Activated T-helper 2 cell treated with anti-CD3 and anti-CD28 coated beads, Interferon-gamma antibody, Interleukin-2, Interleukin-4, amounts not matched to agents 10 μg/mL and 5 μg/mL and 100 μg/mL, durations not matched to agents 14 hours and 24 hours and 36 hours (primary cell): ENCODE results near the gene TLCD3A. TPM values are rescaled to one million over a fixed set of nuclear protein-coding genes. Genes with fewer than 3 reads are reported as not detected.
"Not testable (repeated sequence)": the region's sequence is repeated elsewhere in the genome, so short reads cannot be mapped to it uniquely, and the experiment has no call there.

Source experiments
- DNase-seq: peaks from one replicate; pipeline ENCODE4 v3.0.0; 2021; ENCODE audit warnings: low spot score
- H3K27ac Mint-ChIP-seq: one replicate; pipeline ENCODE4 v1.8.0; 2021; ENCODE audit warnings: mixed read lengths
- H3K27me3 Mint-ChIP-seq: one replicate; pipeline ENCODE4 v1.8.0; 2021; ENCODE audit warnings: low read depth, mixed read lengths
- H3K36me3 Mint-ChIP-seq: one replicate; pipeline ENCODE4 v1.8.0; 2021; ENCODE audit warnings: low read depth, mixed read lengths
- H3K4me1 Mint-ChIP-seq: one replicate; pipeline ENCODE4 v1.8.0; 2021; ENCODE audit warnings: low read depth, mixed read lengths
- H3K4me3 Mint-ChIP-seq: one replicate; pipeline ENCODE4 v1.8.0; 2021; ENCODE audit warnings: low read depth, mild to moderate bottlenecking, moderate library complexity, mixed read lengths
- H3K9me3 Mint-ChIP-seq: one replicate; pipeline ENCODE4 v1.8.0; 2021; ENCODE audit warnings: mixed read lengths
- intact Hi-C: fragments of 100-400 bp; cut with micrococcal nuclease; formaldehyde crosslinking; loops from one replicate; pipeline ENCODE4 v1.15.1; 2023
- total RNA-seq: library from RNA; stranded (reverse); gene quantifications from 2 replicates; pipeline ENCODE4 v1.2.3, GENCODE V29; 2022

TLCD3A gene
- total RNA-seq, 1 donor from 2014 or later, result 38.1 TPM

DNA sequence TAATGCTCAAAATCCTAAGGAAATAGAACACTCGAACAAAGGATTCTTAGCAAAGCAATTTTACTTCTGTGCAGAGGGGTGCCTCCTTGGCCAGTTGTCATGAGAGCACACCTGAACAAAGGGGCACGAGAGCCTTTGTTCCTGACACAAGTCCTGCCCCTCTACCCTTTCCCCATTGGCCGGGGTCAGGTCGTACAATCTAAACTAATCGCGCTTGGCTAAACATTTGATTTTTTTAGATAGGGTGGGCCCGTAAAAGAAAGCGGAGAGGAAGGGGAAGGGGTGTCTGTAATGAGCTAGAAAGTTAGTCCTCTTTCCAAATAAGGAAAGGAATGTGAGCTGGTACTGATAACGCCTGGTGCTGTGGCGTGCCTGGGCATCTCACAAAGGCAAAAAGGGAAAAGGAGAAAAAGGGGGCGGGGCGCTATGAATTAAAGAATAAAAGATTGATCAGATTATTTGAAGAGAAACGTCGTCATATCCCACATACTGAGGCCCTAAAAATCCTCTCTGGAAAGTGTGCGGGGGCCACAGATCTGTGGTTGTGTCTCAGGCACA lies 23.7 kb downstream of the TLCD3A start:
- H3K27ac Mint-ChIP-seq, intact Hi-C loops, H3K4me1 Mint-ChIP-seq, H3K9me3 Mint-ChIP-seq, H3K4me3 Mint-ChIP-seq, H3K27me3 Mint-ChIP-seq, DNase-seq: not testable (repeated sequence)
- peaks cover 51% of the 10 kb centered on the region for H3K36me3 Mint-ChIP-seq

GRCh38 chr17:759964-760363 lies 27.6 kb downstream of the TLCD3A start:
- Mint-ChIP-seq H3K4me1 (no peaks in the 10 kb centered on the region), H3K27ac (no peak overlapping the region), H3K27me3 (no peaks in the 10 kb centered on the region), H3K4me3 (no peak overlapping the region), H3K36me3 (peaks cover 65% of the 10 kb centered on the region), H3K9me3 (no peaks in the 10 kb centered on the region)
- intact Hi-C loops, result no loop called here
- DNase-seq, result no peak

DNA sequence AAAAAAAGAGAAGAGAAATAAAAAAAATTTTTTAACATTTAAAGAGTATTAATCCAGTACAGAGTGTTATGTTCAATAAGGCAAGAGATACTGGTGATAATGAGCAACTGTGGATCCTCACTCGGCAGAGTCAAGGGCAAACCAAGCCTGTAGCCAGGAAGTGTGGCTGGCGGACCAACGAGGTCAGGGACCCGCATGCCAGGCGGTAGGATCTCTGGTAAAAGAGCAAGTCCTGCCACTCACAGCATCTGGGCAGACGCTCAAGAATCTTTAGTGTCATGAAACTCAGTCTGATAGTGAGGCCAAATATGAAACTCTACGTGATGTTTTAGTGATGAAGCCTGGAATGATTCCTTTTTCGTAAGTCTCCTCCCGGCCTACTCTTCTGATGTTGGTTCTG lies 28.0 kb downstream of the TLCD3A start:
- Mint-ChIP-seq H3K27ac (no peak overlapping the region), H3K4me1 (no peaks in the 10 kb centered on the region), H3K4me3 (no peak overlapping the region), H3K27me3 (no peaks in the 10 kb centered on the region), H3K9me3 (no peaks in the 10 kb centered on the region), H3K36me3 (peaks cover 65% of the 10 kb centered on the region)
- DNase-seq, result no peak
- intact Hi-C loops, result no loop called here

GRCh38 chr17:767076-767475 lies 34.7 kb downstream of the TLCD3A start:
- no peaks in the 10 kb centered on the region for H3K4me1 Mint-ChIP-seq
- no peaks in the 10 kb centered on the region for H3K9me3 Mint-ChIP-seq
- peak overlapping the region; percentile 2 for H3K27ac Mint-ChIP-seq
- H3K36me3 Mint-ChIP-seq, result peaks cover 58% of the 10 kb centered on the region
- no peaks in the 10 kb centered on the region for H3K27me3 Mint-ChIP-seq
- DNase-seq, result no peak
- H3K4me3 Mint-ChIP-seq, result no peak overlapping the region
- intact Hi-C loops, result no loop called here

DNA sequence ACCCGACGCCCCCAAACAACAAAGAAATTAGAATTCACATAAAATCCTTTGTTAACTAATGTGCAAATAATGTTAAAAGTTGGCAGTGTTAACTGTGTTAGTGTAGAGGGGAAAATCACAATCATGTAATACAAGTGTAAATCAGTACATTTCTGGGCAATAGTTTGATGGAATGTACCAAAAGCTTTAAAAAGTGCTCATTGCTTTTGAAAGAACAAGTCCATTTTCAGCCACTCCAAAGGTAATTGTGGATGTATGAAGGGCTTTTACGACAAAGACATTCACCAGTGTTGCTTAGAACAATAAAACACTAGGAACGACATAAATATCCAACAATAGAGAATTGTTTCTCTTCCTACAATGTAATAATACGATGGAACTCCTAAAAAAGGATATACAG lies 40.6 kb downstream of the TLCD3A start:
- DNase-seq, result no peak
- Mint-ChIP-seq H3K27ac (peak overlapping the region; percentile 70), H3K9me3 (no peaks in the 10 kb centered on the region), H3K27me3 (no peaks in the 10 kb centered on the region), H3K4me3 (no peak overlapping the region), H3K4me1 (peaks cover 19% of the 10 kb centered on the region), H3K36me3 (peaks cover 84% of the 10 kb centered on the region)
- intact Hi-C loops, result no loop called here

DNA sequence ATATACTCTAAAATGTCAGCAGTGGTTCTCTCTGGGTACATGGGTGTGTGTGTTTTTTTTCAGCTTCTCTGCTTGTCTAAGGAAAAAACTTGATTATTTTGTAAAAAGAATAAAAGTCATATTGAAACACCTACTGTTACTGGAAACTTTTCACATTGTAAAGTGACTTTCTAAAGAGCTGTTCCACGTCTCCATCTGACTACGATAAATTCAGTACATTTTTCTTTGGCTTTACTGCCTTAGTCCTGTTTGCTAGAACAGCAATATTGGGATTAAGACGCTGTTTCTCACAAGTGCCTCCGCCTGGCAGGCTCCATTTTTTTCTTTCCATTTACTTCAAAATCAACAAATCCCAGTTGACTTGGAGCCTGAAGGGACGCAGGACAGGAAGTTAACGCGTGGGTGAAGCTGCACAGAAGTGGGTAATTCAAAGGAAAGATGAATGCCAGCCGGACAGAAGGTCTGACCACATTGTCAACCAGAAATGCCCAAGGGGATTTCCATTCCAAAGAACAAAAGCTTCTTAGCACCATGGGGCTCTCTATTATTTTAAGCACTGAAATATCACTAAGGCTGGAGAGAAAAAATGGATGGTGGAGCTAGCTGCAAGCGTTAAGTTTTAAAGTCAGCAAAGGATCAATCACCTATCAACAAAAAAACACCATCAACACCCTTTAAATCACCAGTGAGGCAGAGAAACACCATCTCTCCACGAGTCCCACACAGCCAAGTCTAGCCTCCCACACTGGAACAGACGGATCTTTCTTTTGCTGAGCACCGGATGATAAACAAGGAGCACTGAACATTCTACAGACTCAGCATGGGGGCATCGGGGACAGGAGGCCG lies 41.3 kb downstream of the TLCD3A start:
- DNase-seq, result no peak
- peak overlapping the region; percentile 41 for H3K4me3 Mint-ChIP-seq

DNA sequence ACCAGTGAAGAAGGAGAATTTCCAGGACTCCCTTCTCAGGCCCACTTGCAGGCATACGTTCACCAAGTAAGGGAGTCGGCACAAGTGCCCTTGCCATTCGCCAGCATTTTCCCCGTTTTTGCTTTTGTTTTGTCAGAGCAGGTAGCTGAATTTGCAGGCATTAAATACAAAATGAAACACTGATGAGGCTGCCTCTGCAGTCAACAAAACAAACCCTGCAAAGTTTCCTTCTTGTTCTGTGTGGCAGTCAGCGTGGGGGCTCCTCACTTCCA lies 41.9 kb downstream of the TLCD3A start:
- no peak for DNase-seq
- peak overlapping the region; percentile 89 for H3K27ac Mint-ChIP-seq
- H3K36me3 Mint-ChIP-seq, result peaks cover 85% of the 10 kb centered on the region
- peak overlapping the region; percentile 41 for H3K4me3 Mint-ChIP-seq
- intact Hi-C loops, result no loop called here
- peaks cover 19% of the 10 kb centered on the region for H3K4me1 Mint-ChIP-seq
- no peaks in the 10 kb centered on the region for H3K9me3 Mint-ChIP-seq
- no peaks in the 10 kb centered on the region for H3K27me3 Mint-ChIP-seq

More for the DNA sequence above, 41.3 kb downstream of the TLCD3A start:
- Mint-ChIP-seq H3K27ac (peak overlapping the region; percentile 89), H3K4me1 (peaks cover 19% of the 10 kb centered on the region), H3K27me3 (no peaks in the 10 kb centered on the region), H3K9me3 (no peaks in the 10 kb centered on the region), H3K36me3 (peaks cover 87% of the 10 kb centered on the region)
- intact Hi-C loops, result no loop called here

DNA sequence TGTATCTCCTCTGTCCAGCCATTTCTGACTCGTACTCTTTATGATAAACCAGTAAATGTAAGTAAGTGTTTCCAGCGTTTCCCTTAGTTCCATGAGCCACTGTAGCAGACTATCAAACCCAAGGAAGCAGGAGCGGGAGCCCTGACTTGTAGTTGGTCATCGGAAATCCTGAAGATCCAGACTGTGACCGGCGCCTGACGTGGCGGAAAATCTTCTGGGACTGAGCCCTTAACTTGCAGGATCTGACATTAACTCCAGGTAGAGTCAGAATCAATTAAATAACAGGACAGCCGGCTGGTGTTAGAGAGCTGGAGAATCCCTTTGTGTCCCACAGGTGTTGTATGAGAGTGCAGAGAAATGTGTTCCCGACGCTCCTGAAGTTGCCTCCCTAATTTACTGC lies 45.7 kb downstream of the TLCD3A start:
- no peaks in the 10 kb centered on the region for H3K9me3 Mint-ChIP-seq
- H3K27me3 Mint-ChIP-seq, result no peaks in the 10 kb centered on the region
- no peak for DNase-seq
- peaks cover 62% of the 10 kb centered on the region for H3K36me3 Mint-ChIP-seq
- H3K27ac Mint-ChIP-seq, result no peak overlapping the region
- no peak overlapping the region for H3K4me3 Mint-ChIP-seq
- intact Hi-C loops, result no loop called here
- H3K4me1 Mint-ChIP-seq, result peaks cover 26% of the 10 kb centered on the region

- Mint-ChIP-seq H3K4me3 (peak within 1 kb of the TSS; percentile 95), H3K4me1 (peaks cover 27% of the 10 kb centered on the region), H3K9me3 (no peaks in the 10 kb centered on the region), H3K27me3 (no peaks in the 10 kb centered on the region), H3K27ac (peak within 1 kb of the TSS; percentile 92), H3K36me3 (peaks cover 44% of the 10 kb centered on the region)
- intact Hi-C loops, result loop anchor here (1.0 to 2.0 kb wide), 2 partner anchors 31 to 214 kb away; no protein-coding TSS in a partner anchor
- DNase-seq, result peak; percentile 92
These were observed 49.7 kb downstream of the TLCD3A start, which contains the start of the genes GLOD4 and MRM3 for GRCh38 chr17:781805-782731. Gene GLOD4, minus strand, starts transcription at chr17:782280. Its CDS starts 25 bp downstream, at chr17:782255. Gene MRM3, plus strand, starts transcription at chr17:782353. Its CDS starts 26 bp downstream, at chr17:782379.

DNA sequence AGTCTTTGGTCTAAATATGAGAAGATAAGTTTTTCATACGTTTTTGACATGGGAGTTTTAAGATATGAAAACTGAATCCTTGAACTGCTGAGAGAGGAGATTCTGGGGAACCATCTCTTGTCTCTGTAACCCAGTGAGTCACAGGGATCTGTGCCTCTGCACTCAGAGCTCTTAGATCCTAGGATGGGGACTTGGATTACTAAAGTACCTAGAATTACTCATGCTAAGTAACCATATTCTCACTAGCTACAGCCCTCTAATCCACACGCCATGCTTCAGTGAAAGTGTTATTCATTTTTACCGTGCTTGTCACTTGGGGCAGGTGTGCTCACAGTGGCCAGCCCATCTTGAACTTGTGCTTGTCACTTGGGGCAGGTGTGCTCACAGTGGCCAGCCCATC lies 51.7 kb downstream of the TLCD3A start:
- DNase-seq, result no peak
- peaks cover 37% of the 10 kb centered on the region for H3K36me3 Mint-ChIP-seq
- H3K4me1 Mint-ChIP-seq, result peaks cover 27% of the 10 kb centered on the region
- intact Hi-C loops, result no loop called here
- peak overlapping the region; percentile 15 for H3K27ac Mint-ChIP-seq
- no peaks in the 10 kb centered on the region for H3K27me3 Mint-ChIP-seq
- H3K9me3 Mint-ChIP-seq, result no peaks in the 10 kb centered on the region
- peak overlapping the region; percentile 95 for H3K4me3 Mint-ChIP-seq

GRCh38 chr17:785901-786300 lies 53.5 kb downstream of the TLCD3A start:
- intact Hi-C loops, H3K27me3 Mint-ChIP-seq, H3K4me3 Mint-ChIP-seq, H3K27ac Mint-ChIP-seq, H3K9me3 Mint-ChIP-seq, DNase-seq: not testable (repeated sequence)
- Mint-ChIP-seq H3K4me1 (peaks cover 24% of the 10 kb centered on the region), H3K36me3 (peaks cover 46% of the 10 kb centered on the region)

- intact Hi-C loops, result no loop called here
- H3K27me3 Mint-ChIP-seq, result no peaks in the 10 kb centered on the region
- no peak for DNase-seq
- H3K4me1 Mint-ChIP-seq, result peaks cover 18% of the 10 kb centered on the region
- no peak overlapping the region for H3K27ac Mint-ChIP-seq
- no peaks in the 10 kb centered on the region for H3K9me3 Mint-ChIP-seq
- H3K36me3 Mint-ChIP-seq, result peaks cover 61% of the 10 kb centered on the region
- no peak overlapping the region for H3K4me3 Mint-ChIP-seq
These were observed 55.3 kb downstream of the TLCD3A start for GRCh38 chr17:787641-788221.
